Suprapubic skin (tissue), 4 donors: ENCODE results near the gene EBF4.

Experiments
- POLR2A ChIP-seq, 2 donors: fragments of 450-650 bp; IDR thresholded peaks; one replicate each; pipeline ENCODE4 v1.6.1; 2017; ENCODE audit warnings: antibody characterized with exemption in 2 of 2, mild to moderate bottlenecking in 2 of 2, moderate library complexity in 2 of 2
- POLR2AphosphoS5 ChIP-seq, 3 donors: sonication (generic); formaldehyde crosslinking; IDR thresholded peaks; one replicate each; pipeline ENCODE4 v1.6.1; 2017; ENCODE audit warnings: antibody characterized with exemption in 3 of 3
- TF ChIP-seq, protein P1 (sequence below), 2 donors: fragments of 200-600 bp in 1 of 2; fragments of 450-650 bp in 1 of 2; sonication (generic) in 1 of 2; IDR thresholded peaks; one replicate each; pipeline ENCODE4 v1.5.1; 2016 to 2019; ENCODE audit warnings: antibody characterized with exemption in 2 of 2, mild to moderate bottlenecking in 1 of 2, moderate library complexity in 1 of 2

DNA sequence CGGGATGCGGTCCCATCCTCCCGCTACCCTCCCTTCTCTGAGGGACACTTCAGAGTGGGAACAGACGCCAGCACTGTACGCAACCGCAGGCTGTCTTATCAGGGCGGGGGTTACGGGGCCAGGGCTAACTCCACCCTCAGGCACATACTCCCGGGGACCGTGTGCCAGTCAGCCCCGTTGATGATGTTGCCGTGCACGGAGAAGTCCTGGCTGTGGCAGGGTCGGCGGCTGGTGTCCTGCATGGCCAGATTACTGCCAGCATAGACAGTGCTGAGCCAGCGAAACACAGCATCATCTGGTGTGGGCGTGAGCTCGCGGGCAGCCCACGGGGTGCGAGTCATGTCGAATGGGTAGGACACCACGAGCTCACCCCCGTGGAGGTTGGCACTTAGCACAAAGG is 102.9 kb downstream of the EBF4 start:
- TF ChIP-seq POLR2A (IDR thresholded peaks at IDR 0.05) (no peak), POLR2AphosphoS5 (IDR thresholded peaks at IDR 0.05) (no peak)
- TF ChIP-seq, protein P1, sequence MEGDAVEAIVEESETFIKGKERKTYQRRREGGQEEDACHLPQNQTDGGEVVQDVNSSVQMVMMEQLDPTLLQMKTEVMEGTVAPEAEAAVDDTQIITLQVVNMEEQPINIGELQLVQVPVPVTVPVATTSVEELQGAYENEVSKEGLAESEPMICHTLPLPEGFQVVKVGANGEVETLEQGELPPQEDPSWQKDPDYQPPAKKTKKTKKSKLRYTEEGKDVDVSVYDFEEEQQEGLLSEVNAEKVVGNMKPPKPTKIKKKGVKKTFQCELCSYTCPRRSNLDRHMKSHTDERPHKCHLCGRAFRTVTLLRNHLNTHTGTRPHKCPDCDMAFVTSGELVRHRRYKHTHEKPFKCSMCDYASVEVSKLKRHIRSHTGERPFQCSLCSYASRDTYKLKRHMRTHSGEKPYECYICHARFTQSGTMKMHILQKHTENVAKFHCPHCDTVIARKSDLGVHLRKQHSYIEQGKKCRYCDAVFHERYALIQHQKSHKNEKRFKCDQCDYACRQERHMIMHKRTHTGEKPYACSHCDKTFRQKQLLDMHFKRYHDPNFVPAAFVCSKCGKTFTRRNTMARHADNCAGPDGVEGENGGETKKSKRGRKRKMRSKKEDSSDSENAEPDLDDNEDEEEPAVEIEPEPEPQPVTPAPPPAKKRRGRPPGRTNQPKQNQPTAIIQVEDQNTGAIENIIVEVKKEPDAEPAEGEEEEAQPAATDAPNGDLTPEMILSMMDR (IDR thresholded peaks at IDR 0.05), result no peak
